Left lung (tissue), 10 donors: Measurements from ENCODE around the gene PEMT. TPM values are rescaled to one million over a fixed set of nuclear protein-coding genes. Genes with fewer than 3 reads are reported as not detected.

Experiments
- ATAC-seq: fragments of 200-7000 bp; cut with Tn5 transposase; one replicate; pipeline ENCODE4 v1.9.1; 2020; ENCODE audit warnings: moderate library complexity
- DNase-seq, 4 donors: peaks; one replicate each; pipeline ENCODE4 v3.0.0-alpha.2; 2013 to 2020
- H3K27ac ChIP-seq, 2 donors: fragments of 200-600 bp; sonication (generic) in 1 of 2; one replicate each; pipeline versions ENCODE4 v1.5.0 to v1.8.0; 2020 to 2021
- H3K27me3 ChIP-seq, 2 donors: fragments of 200-600 bp; sonication (generic) in 1 of 2; one replicate each; pipeline versions ENCODE4 v1.5.0 to v1.8.0; 2020 to 2021
- H3K36me3 ChIP-seq, 2 donors: fragments of 200-600 bp; sonication (generic) in 1 of 2; one replicate each; pipeline versions ENCODE4 v1.5.0 to v1.8.0; 2020 to 2021
- H3K4me1 ChIP-seq, 2 donors: fragments of 200-600 bp; one replicate each; pipeline ENCODE4 v1.8.0; 2021
- H3K4me3 ChIP-seq, 2 donors: fragments of 200-600 bp; sonication (generic) in 1 of 2; one replicate each; pipeline versions ENCODE4 v1.5.0 to v1.8.0; 2020 to 2021; ENCODE audit warnings: mild to moderate bottlenecking in 1 of 2
- H3K9me3 ChIP-seq, 2 donors: fragments of 200-600 bp; sonication (generic) in 1 of 2; one replicate each; pipeline versions ENCODE4 v1.5.0 to v1.8.0; 2020 to 2021
- intact Hi-C, 2 donors: fragments of 100-400 bp; cut with DNase I; formaldehyde crosslinking; loops; one replicate each; pipeline versions ENCODE4 v1.11.2 to v1.14.2; 2022
- polyA plus RNA-seq, 6 donors: library from polyadenylated mRNA; unstranded; fragments of 120-200 nt; gene quantifications; one replicate each; pipeline ENCODE4 v1.2.1, GENCODE V29; 2013; ENCODE audit not compliant: insufficient read length in 6 of 6
- total RNA-seq, 2 donors: library from RNA; stranded (reverse); fragmentation: NEBNext Ultra II Directional; extraction: Animal tissue kit (Norgen Biotek cat#: 25700); gene quantifications; one replicate each; pipeline ENCODE4 v1.2.1, GENCODE V29; 2021
- TF ChIP-seq, protein P1 (sequence below), 2 donors: fragments of 200-600 bp; sonication (generic) in 1 of 2; IDR thresholded peaks; one replicate each; pipeline versions ENCODE4 v1.5.0 to v1.8.0; 2021; ENCODE audit warnings: antibody characterized with exemption in 2 of 2
- donor health status: DM: no; HTN: yes; CAD: no.
- donor health status: DM: no; HTN: no; CAD: no.

Gene PEMT
- total and polyA plus RNA-seq, 8 donors: 22.3 to 38.7 (median 28.3) TPM

DNA sequence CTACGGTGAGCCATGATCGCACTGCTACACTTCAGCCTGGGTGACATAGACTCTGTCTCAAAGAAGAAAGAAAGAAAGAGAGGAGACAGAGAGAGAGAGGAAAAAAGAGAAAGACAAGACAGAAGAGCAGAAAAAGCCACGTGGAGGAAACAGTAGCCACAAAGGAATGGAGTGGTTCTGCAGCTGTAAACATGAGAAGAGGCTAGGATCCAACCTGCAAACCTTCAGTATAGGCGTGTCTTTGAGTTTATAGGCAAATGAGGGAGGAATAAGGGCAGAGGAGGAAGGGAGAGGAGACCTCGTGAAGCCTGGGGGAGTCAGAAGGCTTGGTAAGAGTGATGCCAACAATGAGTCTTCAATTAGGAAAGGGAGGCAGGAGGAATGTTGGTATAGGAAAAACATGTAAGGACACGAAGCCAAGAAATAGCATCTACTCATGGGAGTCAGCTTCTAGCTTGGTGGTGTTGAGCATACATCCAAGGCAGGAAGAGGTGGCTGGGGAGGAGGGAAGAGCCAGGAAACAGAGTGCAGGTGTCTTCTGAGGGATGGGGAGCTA is 110.8 kb downstream of the PEMT start:
- no peak for ATAC-seq
- Histone ChIP-seq H3K27me3 (no peaks in the 10 kb centered on the region), H3K36me3 (peaks cover 0 to 4% of the 10 kb centered on the region in 2 donors), H3K4me3 (no peak overlapping the region), H3K4me1 (peaks cover 9 to 55% of the 10 kb centered on the region in 2 donors), H3K27ac (no peak overlapping the region), H3K9me3 (no peaks in the 10 kb centered on the region)
- intact Hi-C loops: no loop called here
- no peak for DNase-seq
- TF ChIP-seq, protein P1, sequence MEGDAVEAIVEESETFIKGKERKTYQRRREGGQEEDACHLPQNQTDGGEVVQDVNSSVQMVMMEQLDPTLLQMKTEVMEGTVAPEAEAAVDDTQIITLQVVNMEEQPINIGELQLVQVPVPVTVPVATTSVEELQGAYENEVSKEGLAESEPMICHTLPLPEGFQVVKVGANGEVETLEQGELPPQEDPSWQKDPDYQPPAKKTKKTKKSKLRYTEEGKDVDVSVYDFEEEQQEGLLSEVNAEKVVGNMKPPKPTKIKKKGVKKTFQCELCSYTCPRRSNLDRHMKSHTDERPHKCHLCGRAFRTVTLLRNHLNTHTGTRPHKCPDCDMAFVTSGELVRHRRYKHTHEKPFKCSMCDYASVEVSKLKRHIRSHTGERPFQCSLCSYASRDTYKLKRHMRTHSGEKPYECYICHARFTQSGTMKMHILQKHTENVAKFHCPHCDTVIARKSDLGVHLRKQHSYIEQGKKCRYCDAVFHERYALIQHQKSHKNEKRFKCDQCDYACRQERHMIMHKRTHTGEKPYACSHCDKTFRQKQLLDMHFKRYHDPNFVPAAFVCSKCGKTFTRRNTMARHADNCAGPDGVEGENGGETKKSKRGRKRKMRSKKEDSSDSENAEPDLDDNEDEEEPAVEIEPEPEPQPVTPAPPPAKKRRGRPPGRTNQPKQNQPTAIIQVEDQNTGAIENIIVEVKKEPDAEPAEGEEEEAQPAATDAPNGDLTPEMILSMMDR (IDR thresholded peaks at IDR 0.05): no peak

GRCh38 chr17:17479209-17479608 is 112.3 kb downstream of the PEMT start:
- ATAC-seq (no peak), DNase-seq (no peak)
- no peak overlapping the region for H3K27ac ChIP-seq
- no peaks in the 10 kb centered on the region for H3K9me3 ChIP-seq
- no peaks in the 10 kb centered on the region for H3K36me3 ChIP-seq
- H3K4me3 ChIP-seq: no peak overlapping the region
- H3K27me3 ChIP-seq: no peaks in the 10 kb centered on the region
- TF ChIP-seq, protein P1 (IDR thresholded peaks at IDR 0.05): no peak
- intact Hi-C loops: no loop called here
- H3K4me1 ChIP-seq: peaks cover 9 to 51% of the 10 kb centered on the region in 2 donors

DNA sequence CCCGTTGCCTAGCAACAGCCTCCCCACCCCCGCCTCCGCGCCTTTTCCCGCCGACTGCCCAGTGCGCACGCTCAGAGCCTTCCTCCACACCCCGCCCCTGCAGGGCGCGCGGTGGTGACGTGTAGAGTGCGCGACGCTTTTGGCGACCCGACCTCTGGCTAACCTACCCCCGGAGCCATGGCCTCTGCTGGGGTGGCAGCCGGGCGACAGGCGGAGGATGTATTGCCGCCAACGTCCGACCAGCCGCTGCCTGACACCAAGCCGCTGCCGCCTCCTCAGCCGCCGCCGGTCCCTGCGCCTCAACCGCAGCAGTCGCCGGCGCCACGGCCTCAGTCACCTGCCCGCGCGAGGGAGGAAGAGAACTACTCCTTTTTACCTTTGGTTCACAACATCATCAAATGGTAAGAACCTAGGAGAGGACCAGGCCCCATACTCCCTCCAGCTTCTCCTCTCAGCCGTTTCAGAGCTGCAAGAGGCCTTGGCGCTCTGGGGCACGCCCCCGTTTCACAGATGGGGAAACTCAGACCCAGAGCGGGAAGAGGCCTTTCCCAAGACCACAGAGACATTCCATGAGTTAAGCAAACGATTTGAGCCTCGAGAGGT is 114.5 kb downstream of the PEMT start, which contains the start of gene MED9:
TSS of gene MED9 (plus strand) at position 136 of the 603 bp plus-strand sequence. CDS start at position 178, 42 bp downstream.
- ATAC-seq (peak; percentile 99), DNase-seq (peak; percentile 94 to 96 (median 95))
- H3K4me3 ChIP-seq: peak within 1 kb of the TSS; percentile 81 to 94
- peaks cover 9 to 42% of the 10 kb centered on the region in 2 donors for H3K4me1 ChIP-seq
- H3K36me3 ChIP-seq: no peaks in the 10 kb centered on the region
- H3K9me3 ChIP-seq: no peaks in the 10 kb centered on the region
- H3K27me3 ChIP-seq: no peaks in the 10 kb centered on the region
- TF ChIP-seq, protein P1 (IDR thresholded peaks at IDR 0.05): no peak
- peak within 1 kb of the TSS; percentile 76 to 89 for H3K27ac ChIP-seq
- intact Hi-C loops: no loop called here

DNA sequence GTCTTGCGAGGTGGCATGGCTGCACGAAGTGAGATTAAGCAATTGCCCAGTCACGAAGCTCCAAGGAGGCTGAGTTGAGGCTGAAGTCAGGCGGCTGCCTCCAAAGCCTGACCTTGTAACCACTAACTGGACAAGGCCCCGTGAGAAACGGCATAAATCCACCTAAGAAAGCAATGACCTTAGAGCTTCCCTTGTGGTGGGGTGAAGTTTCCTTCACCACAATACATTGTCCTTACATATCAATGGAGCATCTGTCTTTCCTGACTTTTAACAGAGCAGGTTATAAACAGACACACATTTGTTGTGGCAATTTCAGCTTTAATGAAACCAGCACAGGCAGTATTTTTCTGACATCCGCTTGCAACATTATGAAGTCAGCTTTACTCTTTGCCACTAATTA is 117.2 kb downstream of the PEMT start:
- H3K4me1 ChIP-seq: peaks cover 9 to 21% of the 10 kb centered on the region in 2 donors
- TF ChIP-seq, protein P1 (IDR thresholded peaks at IDR 0.05): no peak
- no peak for ATAC-seq
- DNase-seq: no peak
- no peak overlapping the region for H3K4me3 ChIP-seq
- no peaks in the 10 kb centered on the region for H3K36me3 ChIP-seq
- intact Hi-C loops: no loop called here
- no peak overlapping the region for H3K27ac ChIP-seq
- H3K9me3 ChIP-seq: no peaks in the 10 kb centered on the region
- H3K27me3 ChIP-seq: peaks cover 0 to 6% of the 10 kb centered on the region in 2 donors

DNA sequence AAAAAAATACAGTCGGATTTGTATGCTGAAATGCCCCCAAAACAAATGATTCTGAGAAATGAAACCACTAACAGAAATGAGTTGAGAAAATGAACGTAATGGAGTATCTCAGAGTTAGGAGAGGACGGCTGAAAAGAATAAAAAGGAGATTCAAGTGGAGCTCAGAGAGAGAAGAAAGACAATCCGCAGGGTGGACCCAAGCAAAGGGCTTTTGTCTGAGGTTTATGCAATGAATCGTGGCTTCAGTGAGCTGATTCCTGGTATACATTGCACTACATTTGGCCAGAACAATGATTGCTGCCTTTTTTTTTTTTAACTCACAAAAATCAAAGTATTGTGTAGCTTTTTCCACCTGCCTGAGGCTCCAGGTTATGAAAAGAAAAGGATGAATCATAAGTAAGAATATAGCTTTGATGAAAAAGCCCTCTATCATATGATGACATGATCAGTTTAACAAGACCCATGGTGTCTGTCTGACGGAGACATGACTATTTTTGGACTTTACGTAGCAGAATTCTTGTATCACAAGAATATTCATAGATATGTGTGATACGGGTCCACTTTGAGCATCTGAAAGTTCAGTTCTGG is 119.1 kb downstream of the PEMT start:
- H3K4me1 ChIP-seq: peaks cover 1% of the 10 kb centered on the region in 2 donors
- H3K27me3 ChIP-seq: peaks cover 0 to 6% of the 10 kb centered on the region in 2 donors
- H3K27ac ChIP-seq: no peak overlapping the region
- no peaks in the 10 kb centered on the region for H3K36me3 ChIP-seq
- TF ChIP-seq, protein P1 (IDR thresholded peaks at IDR 0.05): no peak
- no peak for ATAC-seq
- H3K4me3 ChIP-seq: no peak overlapping the region
- no peaks in the 10 kb centered on the region for H3K9me3 ChIP-seq
- DNase-seq: no peak
- intact Hi-C loops: no loop called here
